Breast epithelium (tissue), 4 donors: ENCODE data around the gene RAMACL. TPM values are rescaled to one million over a fixed set of nuclear protein-coding genes. Genes with fewer than 3 reads are reported as not detected.
A peak's percentile ranks its signal among the peaks of the same experiment; 100 is the strongest.

Source experiments
- DNase-seq, 2 donors: peaks; one replicate each; pipeline ENCODE4 v3.0.0-alpha.2; 2019; ENCODE audit warnings: low spot score in 2 of 2
- H3K27ac ChIP-seq, 2 donors: fragments of 200-600 bp; sonication (generic) in 1 of 2; one replicate each; pipeline ENCODE4 v1.5.1; 2016 to 2019; ENCODE audit warnings: mild to moderate bottlenecking in 1 of 2
- H3K27me3 ChIP-seq, 2 donors: fragments of 200-600 bp; sonication (generic) in 1 of 2; one replicate each; pipeline versions ENCODE4 v1.5.1 to v1.6.0; 2017 to 2019; ENCODE audit warnings: control low read depth in 1 of 2, mild to moderate bottlenecking in 1 of 2
- H3K36me3 ChIP-seq: fragments of 200-600 bp; one replicate; pipeline ENCODE4 v1.5.1; 2019
- H3K4me1 ChIP-seq, 2 donors: fragments of 200-600 bp; sonication (generic); one replicate each; pipeline ENCODE4 v1.5.1; 2016 to 2019; ENCODE audit warnings: control low read depth in 1 of 2
- H3K4me3 ChIP-seq, 3 donors: fragments of 200-600 bp; sonication (generic); 1 replicate in 2 of 3; 2 replicates in 1 of 3; pipeline ENCODE4 v1.5.1; 2016 to 2019; ENCODE audit warnings: mild to moderate bottlenecking in 3 of 3, moderate library complexity in 2 of 3
- H3K9me3 ChIP-seq, 2 donors: fragments of 200-600 bp; sonication (generic) in 1 of 2; one replicate each; pipeline ENCODE4 v1.5.1; 2016 to 2019; ENCODE audit warnings: control low read depth in 1 of 2
- CTCF ChIP-seq, 3 donors: fragments of 450-650 bp; IDR thresholded peaks; one replicate each; pipeline ENCODE4 v1.5.1; 2016 to 2017; ENCODE audit warnings: antibody characterized with exemption in 3 of 3, mild to moderate bottlenecking in 3 of 3, moderate library complexity in 3 of 3
- POLR2A ChIP-seq: fragments of 450-650 bp; IDR thresholded peaks from one replicate; pipeline ENCODE4 v1.6.1; 2016; ENCODE audit warnings: antibody characterized with exemption, mild to moderate bottlenecking, moderate library complexity
- POLR2AphosphoS5 ChIP-seq, 3 donors: sonication (generic); formaldehyde crosslinking; IDR thresholded peaks; one replicate each; pipeline ENCODE4 v1.6.1; 2017; ENCODE audit warnings: antibody characterized with exemption in 3 of 3
- intact Hi-C: fragments of 100-400 bp; cut with DNase I; formaldehyde crosslinking; loops from one replicate; pipeline ENCODE4 v1.15.1; 2023; ENCODE audit warnings: low total_unique reads
- total RNA-seq, 3 donors: library from RNA; depleted of rRNA; stranded (reverse); fragments of >200 nt; gene quantifications; one replicate each; pipeline ENCODE4 v1.1.0, GENCODE V29; 2016

Gene RAMACL
- total RNA-seq, 3 donors from 2014 or later: 2.5 to 13.4 (median 2.6) TPM

- TF ChIP-seq POLR2AphosphoS5 (IDR thresholded peaks at IDR 0.05): peak in 1 of 3 donors; percentile 30
- TF ChIP-seq CTCF (IDR thresholded peaks at IDR 0.05): no peak
- Histone ChIP-seq H3K27me3 (no peaks in the 10 kb centered on the region), H3K4me3 (no peak overlapping the region), H3K36me3 (no peaks in the 10 kb centered on the region), H3K9me3 (no peaks in the 10 kb centered on the region), H3K4me1 (peaks cover under 1 to 3% of the 10 kb centered on the region in 2 donors), H3K27ac (peak overlapping the region in 1 of 2 donors; percentile 73)
- intact Hi-C loops: no loop called here
- no peak for DNase-seq
Observed at GRCh38 chr6:166615059-166615770, 28.7 kb upstream of the RAMACL start.

GRCh38 chr6:166614589-166614988, 28.1 kb upstream of the RAMACL start:
- H3K4me1 ChIP-seq: peaks cover 0 to 3% of the 10 kb centered on the region in 2 donors
- no peaks in the 10 kb centered on the region for H3K9me3 ChIP-seq
- H3K27ac ChIP-seq: peak overlapping the region; percentile 10 to 68
- H3K4me3 ChIP-seq: no peak overlapping the region
- intact Hi-C loops: no loop called here
- no peaks in the 10 kb centered on the region for H3K27me3 ChIP-seq
- H3K36me3 ChIP-seq: no peaks in the 10 kb centered on the region
- no peak for TF ChIP-seq POLR2AphosphoS5 (IDR thresholded peaks at IDR 0.05)
- TF ChIP-seq CTCF (IDR thresholded peaks at IDR 0.05): no peak
- no peak for TF ChIP-seq POLR2A
- DNase-seq: no peak

- Histone ChIP-seq H3K36me3 (no peaks in the 10 kb centered on the region), H3K27me3 (no peaks in the 10 kb centered on the region), H3K4me3 (no peak overlapping the region), H3K27ac (peak overlapping the region; percentile 10 to 68), H3K9me3 (no peaks in the 10 kb centered on the region), H3K4me1 (peaks cover 0 to 3% of the 10 kb centered on the region in 2 donors)
- intact Hi-C loops: no loop called here
- TF ChIP-seq POLR2A (no peak), POLR2AphosphoS5 (IDR thresholded peaks at IDR 0.05) (no peak), CTCF (IDR thresholded peaks at IDR 0.05) (no peak)
- no peak for DNase-seq
Observed at GRCh38 chr6:166614171-166614583, 27.7 kb upstream of the RAMACL start.

GRCh38 chr6:166613027-166613426, 26.5 kb upstream of the RAMACL start:
- Histone ChIP-seq H3K27ac (peak overlapping the region in 1 of 2 donors; percentile 68), H3K4me3 (no peak overlapping the region), H3K36me3 (no peaks in the 10 kb centered on the region), H3K27me3 (no peaks in the 10 kb centered on the region), H3K9me3 (no peaks in the 10 kb centered on the region), H3K4me1 (peaks cover 0 to 3% of the 10 kb centered on the region in 2 donors)
- intact Hi-C loops: no loop called here
- TF ChIP-seq CTCF (IDR thresholded peaks at IDR 0.05) (no peak), POLR2A (no peak), POLR2AphosphoS5 (IDR thresholded peaks at IDR 0.05) (no peak)
- DNase-seq: no peak

- Histone ChIP-seq H3K4me1 (peaks cover 0 to 3% of the 10 kb centered on the region in 2 donors), H3K27ac (no peak overlapping the region)
Observed at GRCh38 chr6:166612471-166612881, 26.0 kb upstream of the RAMACL start.

More at GRCh38 chr6:166612471-166612881, 26.0 kb upstream of the RAMACL start:
- intact Hi-C loops: no loop called here
- Histone ChIP-seq H3K36me3 (no peaks in the 10 kb centered on the region), H3K27me3 (no peaks in the 10 kb centered on the region), H3K4me3 (no peak overlapping the region), H3K9me3 (no peaks in the 10 kb centered on the region)
- DNase-seq: no peak
- TF ChIP-seq POLR2A (no peak), CTCF (IDR thresholded peaks at IDR 0.05) (no peak), POLR2AphosphoS5 (IDR thresholded peaks at IDR 0.05) (no peak)
